Body of pancreas (tissue), 4 donors: ENCODE measurements around the gene GJD2.

Source experiments
- CTCF ChIP-seq, 7 experiments: fragments of 450-650 bp in 4 of 7; fragments of 200-600 bp in 3 of 7; sonication (generic) in 3 of 7; IDR thresholded peaks; one replicate each; pipeline ENCODE4 v1.5.1; 2016 to 2019; ENCODE audit warnings: antibody characterized with exemption in 7 of 7
- POLR2A ChIP-seq, 3 donors: fragments of 450-650 bp; IDR thresholded peaks; one replicate each; pipeline ENCODE4 v1.6.1; 2016; ENCODE audit warnings: antibody characterized with exemption in 3 of 3, mild to moderate bottlenecking in 2 of 3

GRCh38 chr15:34780725-34781124, 25.9 kb upstream of the GJD2 start:
- TF ChIP-seq POLR2A (IDR thresholded peaks at IDR 0.05) (no peak), CTCF (IDR thresholded peaks at IDR 0.05) (no peak)
